RWPE1 (cell line): ENCODE measurements around the gene SLC6A20.

Experiments
- CTCF ChIA-PET: fragments of 350-600 bp; sonication (Branson Sonifier 250); formaldehyde crosslinking; extraction: SDS; loops from one replicate; lab custom pipeline; 2021; lab: Yijun Ruan, JAX
- POLR2A ChIA-PET: fragments of 400-600 bp; formaldehyde crosslinking; extraction: SDS; loops from one replicate; lab custom pipeline; 2020; ENCODE audit warnings: antibody characterized with exemption; ENCODE audit not compliant: low non-redundant PET; lab: Yijun Ruan, JAX
- DNase-seq: peaks from one replicate; pipeline ENCODE4 v3.0.0; 2012; ENCODE audit warnings: low spot score
- H3K27ac ChIP-seq: fragments of 450-650 bp; 2 replicates; pipeline ENCODE4 v1.5.1; 2017
- TF ChIP-seq, protein P1 (sequence below): fragments of 450-650 bp; conservative IDR thresholded peaks from 2 replicates; pipeline ENCODE4 v1.5.1; 2017; ENCODE audit warnings: low read depth, mild to moderate bottlenecking

SLC6A20 gene, protein sequence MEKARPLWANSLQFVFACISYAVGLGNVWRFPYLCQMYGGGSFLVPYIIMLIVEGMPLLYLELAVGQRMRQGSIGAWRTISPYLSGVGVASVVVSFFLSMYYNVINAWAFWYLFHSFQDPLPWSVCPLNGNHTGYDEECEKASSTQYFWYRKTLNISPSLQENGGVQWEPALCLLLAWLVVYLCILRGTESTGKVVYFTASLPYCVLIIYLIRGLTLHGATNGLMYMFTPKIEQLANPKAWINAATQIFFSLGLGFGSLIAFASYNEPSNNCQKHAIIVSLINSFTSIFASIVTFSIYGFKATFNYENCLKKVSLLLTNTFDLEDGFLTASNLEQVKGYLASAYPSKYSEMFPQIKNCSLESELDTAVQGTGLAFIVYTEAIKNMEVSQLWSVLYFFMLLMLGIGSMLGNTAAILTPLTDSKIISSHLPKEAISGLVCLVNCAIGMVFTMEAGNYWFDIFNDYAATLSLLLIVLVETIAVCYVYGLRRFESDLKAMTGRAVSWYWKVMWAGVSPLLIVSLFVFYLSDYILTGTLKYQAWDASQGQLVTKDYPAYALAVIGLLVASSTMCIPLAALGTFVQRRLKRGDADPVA

DNA sequence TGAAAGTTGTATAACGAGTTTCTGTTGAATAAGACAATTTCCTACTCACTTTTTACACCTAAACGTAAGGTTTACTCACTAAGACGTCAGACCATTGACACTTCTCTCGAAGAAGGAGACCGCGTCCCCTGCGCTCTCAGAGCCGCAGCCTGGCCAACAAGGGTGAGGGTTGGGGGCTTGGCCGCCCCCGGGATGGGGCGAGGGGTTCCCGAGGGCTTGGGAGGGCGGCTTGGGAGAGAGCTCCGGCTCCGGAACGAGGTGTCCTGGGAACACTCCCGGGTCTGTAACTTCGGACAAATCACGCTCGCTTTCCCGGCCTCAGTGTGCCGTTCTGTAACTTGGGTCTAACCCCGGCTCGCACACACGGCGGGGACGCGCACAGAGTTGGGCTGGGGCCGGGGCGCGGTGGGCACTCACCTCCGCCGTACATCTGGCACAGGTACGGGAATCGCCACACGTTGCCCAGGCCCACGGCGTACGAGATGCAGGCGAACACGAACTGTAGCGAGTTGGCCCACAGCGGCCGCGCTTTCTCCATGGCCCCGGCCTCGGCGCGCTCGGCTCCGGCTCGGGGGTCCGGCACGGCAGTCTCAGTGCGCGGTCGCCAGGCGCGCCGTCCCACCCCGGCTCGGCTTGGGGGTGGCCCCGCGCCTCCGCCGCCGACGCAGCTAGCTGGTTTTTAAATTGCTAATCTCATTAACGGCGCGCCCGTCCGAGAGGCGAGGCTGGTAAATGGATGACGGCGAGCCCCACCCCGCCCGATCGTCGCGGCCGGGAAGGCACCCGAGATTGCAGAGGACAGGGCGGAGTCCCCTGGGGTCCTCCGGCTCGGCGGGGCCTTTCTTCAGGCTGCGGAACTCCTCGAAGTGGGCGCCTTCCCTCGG, at the start of gene SLC6A20:
SLC6A20 (minus strand) TSS at position 655 of the 884 bp plus-strand sequence; CDS start at position 538, 117 bp downstream.
- H3K27ac ChIP-seq: no peak within 1 kb of the TSS
- TF ChIP-seq, protein P1, sequence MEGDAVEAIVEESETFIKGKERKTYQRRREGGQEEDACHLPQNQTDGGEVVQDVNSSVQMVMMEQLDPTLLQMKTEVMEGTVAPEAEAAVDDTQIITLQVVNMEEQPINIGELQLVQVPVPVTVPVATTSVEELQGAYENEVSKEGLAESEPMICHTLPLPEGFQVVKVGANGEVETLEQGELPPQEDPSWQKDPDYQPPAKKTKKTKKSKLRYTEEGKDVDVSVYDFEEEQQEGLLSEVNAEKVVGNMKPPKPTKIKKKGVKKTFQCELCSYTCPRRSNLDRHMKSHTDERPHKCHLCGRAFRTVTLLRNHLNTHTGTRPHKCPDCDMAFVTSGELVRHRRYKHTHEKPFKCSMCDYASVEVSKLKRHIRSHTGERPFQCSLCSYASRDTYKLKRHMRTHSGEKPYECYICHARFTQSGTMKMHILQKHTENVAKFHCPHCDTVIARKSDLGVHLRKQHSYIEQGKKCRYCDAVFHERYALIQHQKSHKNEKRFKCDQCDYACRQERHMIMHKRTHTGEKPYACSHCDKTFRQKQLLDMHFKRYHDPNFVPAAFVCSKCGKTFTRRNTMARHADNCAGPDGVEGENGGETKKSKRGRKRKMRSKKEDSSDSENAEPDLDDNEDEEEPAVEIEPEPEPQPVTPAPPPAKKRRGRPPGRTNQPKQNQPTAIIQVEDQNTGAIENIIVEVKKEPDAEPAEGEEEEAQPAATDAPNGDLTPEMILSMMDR: no peak
- ChIA-PET POLR2A (no interaction called here), CTCF (interaction anchor here (0.8 kb wide), 1 partner anchor 36 kb away, joined by 3 read pairs; no protein-coding TSS in a partner anchor)
- no peak for DNase-seq

DNA sequence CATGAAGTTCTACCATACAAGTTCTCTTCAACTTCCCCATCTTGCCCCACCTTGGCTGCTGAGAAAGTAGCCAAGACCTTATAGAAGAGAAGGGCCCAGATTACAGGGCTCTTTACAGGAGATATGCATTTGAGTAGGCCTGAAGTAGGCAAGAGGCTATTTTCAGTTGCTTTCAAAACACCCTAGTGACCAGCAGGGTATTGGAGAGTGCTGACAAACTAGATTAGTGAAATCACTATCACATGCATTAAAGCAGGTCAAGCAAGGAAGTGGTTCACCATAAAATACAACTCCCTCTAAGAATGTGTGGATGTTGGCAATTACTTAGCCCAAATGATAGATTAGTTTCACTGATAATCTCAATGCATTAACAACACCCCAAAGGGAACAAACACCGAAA, 48.3 kb upstream of the SLC6A20 start:
- no peak overlapping the region for H3K27ac ChIP-seq
- ChIA-PET POLR2A (no interaction called here), CTCF (no interaction called here)
- TF ChIP-seq, protein P1: no peak
- no peak for DNase-seq

DNA sequence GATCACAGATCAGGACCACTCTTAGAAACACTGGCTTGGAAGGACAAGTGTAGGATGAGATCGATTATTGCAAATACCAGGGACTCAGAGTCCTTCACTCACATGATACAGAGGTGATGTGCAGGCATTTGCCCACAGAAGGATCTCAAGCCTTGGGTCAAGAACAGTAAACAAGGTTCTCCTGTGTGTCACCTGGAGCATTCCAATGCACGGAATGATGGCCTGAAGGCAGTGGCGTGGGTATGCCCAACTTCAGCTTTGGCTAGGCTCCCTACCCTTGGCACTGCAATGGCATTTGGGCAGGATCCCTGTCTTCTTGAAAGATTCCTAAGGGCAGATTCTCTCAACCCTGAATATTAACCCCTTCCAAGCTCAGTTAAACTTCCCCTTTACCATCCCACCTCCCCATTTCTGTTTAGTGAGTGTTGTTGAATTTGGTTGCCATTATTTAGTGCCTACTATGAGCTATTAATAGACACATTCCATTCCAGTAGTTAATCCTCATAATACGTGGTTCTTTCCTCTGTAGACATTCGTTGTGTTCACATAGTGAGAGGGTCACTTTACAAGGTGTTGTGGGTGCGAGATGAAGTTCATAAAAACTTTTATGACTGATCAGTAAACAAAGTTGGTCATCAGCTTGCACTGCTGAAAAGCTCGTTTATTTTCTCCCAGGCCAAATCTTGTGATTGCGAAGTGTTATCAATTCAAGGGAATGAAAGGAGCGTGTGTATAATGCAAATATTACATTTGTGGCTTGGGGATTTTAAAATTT, 46.7 kb upstream of the SLC6A20 start:
- TF ChIP-seq, protein P1: no peak
- no peak overlapping the region for H3K27ac ChIP-seq
- DNase-seq: no peak
- CTCF ChIA-PET: interaction anchor here (0.6 to 0.7 kb wide), 3 partner anchors 11 to 526 kb away, joined by 3 to 5 read pairs (median 3); no protein-coding TSS in a partner anchor
- POLR2A ChIA-PET: interaction anchor here (1.2 kb wide), 1 partner anchor 8 kb away, joined by 4 read pairs; no protein-coding TSS in a partner anchor

DNA sequence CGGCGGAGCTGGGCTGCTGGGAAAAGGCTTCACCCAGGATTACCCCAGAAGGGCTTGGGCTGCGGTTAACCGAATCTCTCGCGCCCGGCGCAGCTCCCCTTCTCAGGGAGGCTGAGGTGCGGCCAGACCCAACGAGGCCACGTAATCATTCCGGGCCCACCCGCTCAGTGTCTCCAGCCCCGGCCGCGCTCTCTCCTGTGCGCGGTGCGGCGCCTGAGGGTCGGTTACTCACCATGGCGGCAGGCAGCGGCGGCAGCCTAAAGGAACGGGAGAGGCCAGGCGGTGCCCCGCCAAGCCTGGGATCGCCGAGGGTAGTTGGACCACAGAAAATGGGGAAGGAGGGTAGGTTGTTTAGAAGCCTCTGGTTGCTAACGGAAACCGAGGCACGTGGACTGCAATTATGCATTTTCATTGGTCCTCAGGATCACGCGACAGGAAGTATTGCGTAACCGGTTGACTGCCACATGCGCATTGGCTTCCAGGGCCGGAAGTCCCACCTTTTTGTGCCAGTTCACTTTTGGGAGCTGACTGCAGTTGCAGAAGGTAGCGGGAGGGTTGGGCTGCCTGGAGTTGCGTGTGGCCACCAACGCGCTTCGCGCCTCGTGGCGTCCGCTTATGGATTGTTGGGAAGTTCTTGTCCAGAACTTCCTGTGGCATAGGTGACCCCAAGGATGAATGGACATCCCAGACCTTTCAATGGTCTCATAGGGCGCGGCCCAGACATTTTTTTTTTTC, 45.6 kb upstream of the SLC6A20 start, which contains the start of gene LZTFL1:
LZTFL1 (minus strand) TSS at position 363 of the 735 bp plus-strand sequence; CDS start at position 235, 128 bp downstream.
- peak; percentile 85 for DNase-seq
- ChIA-PET CTCF (interaction anchor here (0.6 to 0.7 kb wide), 5 partner anchors 9 to 527 kb away, joined by 3 to 6 read pairs (median 3); no protein-coding TSS in a partner anchor), POLR2A (interaction anchor here (1.2 kb wide), 1 partner anchor 9 kb away, joined by 4 read pairs; no protein-coding TSS in a partner anchor)
- TF ChIP-seq, protein P1: no peak
- peak within 1 kb of the TSS; percentile 64 for H3K27ac ChIP-seq

DNA sequence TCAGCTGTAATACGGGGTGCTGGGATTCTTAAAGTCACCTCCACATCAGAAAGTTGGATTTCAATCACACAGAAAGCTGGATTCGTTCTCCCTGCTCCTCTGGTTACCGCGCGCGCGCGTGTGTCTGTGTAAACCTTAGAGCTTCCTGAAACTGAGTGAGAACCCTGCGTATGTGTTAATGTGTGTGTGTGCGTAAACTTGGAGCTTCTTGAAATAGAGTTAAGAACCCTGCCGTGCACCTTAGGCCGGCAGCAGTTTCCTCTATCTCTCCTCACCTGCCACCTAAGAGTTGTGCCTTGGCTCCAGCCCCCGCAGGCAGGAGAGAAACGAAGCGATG, 45.1 kb upstream of the SLC6A20 start:
- ChIA-PET CTCF (no interaction called here), POLR2A (no interaction called here)
- TF ChIP-seq, protein P1: no peak
- no peak for DNase-seq
- H3K27ac ChIP-seq: peak overlapping the region; percentile 64
